Uterus (tissue), 4 donors: Measurements from ENCODE around the gene C10orf53. TPM values are rescaled to one million over a fixed set of nuclear protein-coding genes. Genes with fewer than 3 reads are reported as not detected.

Experiments
- DNase-seq, 2 donors: peaks; one replicate each; pipeline ENCODE4 v3.0.0-alpha.2; 2019 to 2020
- H3K27ac ChIP-seq, 2 donors: fragments of 200-600 bp; sonication (generic); 1 replicate in 1 of 2; 2 replicates in 1 of 2; pipeline ENCODE4 v1.5.1; 2016 to 2018
- H3K27me3 ChIP-seq, 2 donors: fragments of 200-600 bp; sonication (generic); one replicate each; pipeline ENCODE4 v1.5.1; 2018 to 2019; ENCODE audit warnings: control low read depth in 1 of 2
- H3K36me3 ChIP-seq, 2 donors: fragments of 200-600 bp; sonication (generic); one replicate each; pipeline ENCODE4 v1.5.1; 2019; ENCODE audit warnings: control low read depth in 1 of 2
- H3K4me1 ChIP-seq, 2 donors: fragments of 200-600 bp; sonication (generic); one replicate each; pipeline ENCODE4 v1.5.1; 2018 to 2019; ENCODE audit warnings: control low read depth in 1 of 2
- H3K4me3 ChIP-seq, 2 donors: fragments of 200-600 bp; sonication (generic); 1 replicate in 1 of 2; 2 replicates in 1 of 2; pipeline ENCODE4 v1.5.1; 2018 to 2019; ENCODE audit warnings: mild to moderate bottlenecking in 1 of 2
- H3K9me3 ChIP-seq, 2 donors: fragments of 200-600 bp; sonication (generic); one replicate each; pipeline ENCODE4 v1.5.1; 2019; ENCODE audit warnings: control low read depth in 1 of 2
- POLR2A ChIP-seq, 2 donors: fragments of 450-650 bp; IDR thresholded peaks; one replicate each; pipeline ENCODE4 v1.6.1; 2016; ENCODE audit warnings: antibody characterized with exemption in 2 of 2, mild to moderate bottlenecking in 1 of 2, moderate library complexity in 1 of 2
- intact Hi-C: fragments of 100-400 bp; cut with DNase I; formaldehyde crosslinking; loops from one replicate; pipeline ENCODE4 v1.15.1; 2023; ENCODE audit warnings: low total_unique reads
- total RNA-seq, 4 donors: library from RNA; depleted of rRNA in 3 of 4; stranded (reverse); fragments of >200 nt in 3 of 4; gene quantifications; one replicate each; pipeline versions ENCODE4 v1.1.0 to v1.2.4, GENCODE V29; 2014 to 2023
- TF ChIP-seq, protein P1 (sequence below), 4 experiments: fragments of 200-600 bp in 2 of 4; fragments of 450-650 bp in 2 of 4; sonication (generic) in 2 of 4; IDR thresholded peaks; one replicate each; pipeline ENCODE4 v1.5.1; 2016 to 2019; ENCODE audit warnings: antibody characterized with exemption in 4 of 4, mild to moderate bottlenecking in 2 of 4, moderate library complexity in 1 of 4
- donor health status: DM: yes; HTN: yes; CAD: no.

C10orf53 gene
- total RNA-seq, 4 donors from 2014 or later = not detected

DNA sequence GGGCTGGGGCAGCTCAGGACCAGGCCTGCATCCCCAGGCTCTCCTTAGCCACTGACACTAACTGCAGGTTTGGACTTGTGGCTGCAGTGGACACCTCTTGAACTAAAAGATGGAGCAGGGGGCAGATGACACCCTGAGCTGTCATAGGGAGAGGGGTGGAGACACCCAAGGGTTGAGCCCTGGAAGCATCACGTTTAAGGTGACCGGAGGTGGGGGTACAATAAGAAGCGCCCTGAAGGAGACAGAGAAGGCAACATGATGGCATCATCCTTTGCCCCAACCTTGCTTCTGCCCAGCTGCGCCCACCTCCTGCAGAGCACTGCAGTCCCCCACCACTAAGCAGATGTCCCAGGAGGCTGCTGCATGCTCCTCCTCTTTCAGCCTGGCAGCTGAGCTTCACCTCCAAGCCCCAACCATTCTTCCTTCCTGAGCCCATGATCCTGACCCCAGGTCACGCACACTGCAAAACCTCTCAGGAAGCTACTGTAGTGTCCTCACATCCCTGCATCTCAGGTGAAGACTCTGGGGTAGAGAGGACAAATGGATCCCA, 57.2 kb downstream of the C10orf53 start:
- DNase-seq = no peak
- H3K9me3 ChIP-seq = no peaks in the 10 kb centered on the region

DNA sequence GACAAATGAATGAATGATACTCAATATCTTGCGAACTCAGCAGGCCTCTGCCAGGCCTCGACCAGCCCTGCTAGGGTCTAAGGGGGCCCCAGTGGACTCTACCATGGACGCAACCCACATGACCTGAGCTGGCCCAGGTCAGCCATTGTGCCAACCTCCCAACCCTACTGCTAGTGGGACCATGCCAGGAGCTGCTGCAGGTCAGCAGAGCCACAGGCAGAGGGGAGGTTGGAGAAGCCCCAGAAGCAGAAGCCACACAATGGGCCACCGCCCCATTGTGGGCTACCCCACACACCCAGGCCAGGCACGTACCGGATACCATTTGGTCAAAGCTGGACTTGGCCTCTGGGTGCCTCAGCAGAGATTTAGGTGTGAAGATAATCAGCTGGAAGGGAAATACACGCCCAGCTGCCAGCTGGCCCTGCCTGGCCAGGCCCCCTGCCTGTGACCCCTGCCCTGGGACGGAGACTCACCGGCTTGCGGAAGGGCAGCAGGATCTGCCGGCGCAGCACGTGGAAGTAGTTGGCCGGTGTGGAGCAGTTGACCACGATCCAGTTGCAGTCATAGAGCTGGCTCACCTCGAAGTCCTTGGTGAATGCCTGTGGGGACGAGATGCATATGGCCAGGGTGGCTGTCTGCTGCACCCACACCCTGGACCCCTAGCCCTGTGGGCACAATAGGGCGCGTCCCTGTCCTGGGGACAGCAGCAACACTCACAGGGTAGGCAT, 58.2 kb downstream of the C10orf53 start:
- no peaks in the 10 kb centered on the region for H3K4me1 ChIP-seq
- TF ChIP-seq, protein P1, sequence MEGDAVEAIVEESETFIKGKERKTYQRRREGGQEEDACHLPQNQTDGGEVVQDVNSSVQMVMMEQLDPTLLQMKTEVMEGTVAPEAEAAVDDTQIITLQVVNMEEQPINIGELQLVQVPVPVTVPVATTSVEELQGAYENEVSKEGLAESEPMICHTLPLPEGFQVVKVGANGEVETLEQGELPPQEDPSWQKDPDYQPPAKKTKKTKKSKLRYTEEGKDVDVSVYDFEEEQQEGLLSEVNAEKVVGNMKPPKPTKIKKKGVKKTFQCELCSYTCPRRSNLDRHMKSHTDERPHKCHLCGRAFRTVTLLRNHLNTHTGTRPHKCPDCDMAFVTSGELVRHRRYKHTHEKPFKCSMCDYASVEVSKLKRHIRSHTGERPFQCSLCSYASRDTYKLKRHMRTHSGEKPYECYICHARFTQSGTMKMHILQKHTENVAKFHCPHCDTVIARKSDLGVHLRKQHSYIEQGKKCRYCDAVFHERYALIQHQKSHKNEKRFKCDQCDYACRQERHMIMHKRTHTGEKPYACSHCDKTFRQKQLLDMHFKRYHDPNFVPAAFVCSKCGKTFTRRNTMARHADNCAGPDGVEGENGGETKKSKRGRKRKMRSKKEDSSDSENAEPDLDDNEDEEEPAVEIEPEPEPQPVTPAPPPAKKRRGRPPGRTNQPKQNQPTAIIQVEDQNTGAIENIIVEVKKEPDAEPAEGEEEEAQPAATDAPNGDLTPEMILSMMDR (IDR thresholded peaks at IDR 0.05) = no peak
- no peak for TF ChIP-seq POLR2A (IDR thresholded peaks at IDR 0.05)
- no peak overlapping the region for H3K4me3 ChIP-seq
- H3K9me3 ChIP-seq = no peaks in the 10 kb centered on the region
- H3K27me3 ChIP-seq = no peaks in the 10 kb centered on the region
- H3K36me3 ChIP-seq = no peaks in the 10 kb centered on the region
- H3K27ac ChIP-seq = no peak overlapping the region
- intact Hi-C loops = no loop called here
- no peak for DNase-seq

More for the DNA sequence above, 57.2 kb downstream of the C10orf53 start:
- Histone ChIP-seq H3K36me3 (no peaks in the 10 kb centered on the region), H3K27me3 (no peaks in the 10 kb centered on the region), H3K4me3 (no peak overlapping the region), H3K27ac (no peak overlapping the region), H3K4me1 (no peaks in the 10 kb centered on the region)
- TF ChIP-seq POLR2A (IDR thresholded peaks at IDR 0.05) = no peak
- TF ChIP-seq, protein P1 (IDR thresholded peaks at IDR 0.05) = no peak
- intact Hi-C loops = no loop called here

DNA sequence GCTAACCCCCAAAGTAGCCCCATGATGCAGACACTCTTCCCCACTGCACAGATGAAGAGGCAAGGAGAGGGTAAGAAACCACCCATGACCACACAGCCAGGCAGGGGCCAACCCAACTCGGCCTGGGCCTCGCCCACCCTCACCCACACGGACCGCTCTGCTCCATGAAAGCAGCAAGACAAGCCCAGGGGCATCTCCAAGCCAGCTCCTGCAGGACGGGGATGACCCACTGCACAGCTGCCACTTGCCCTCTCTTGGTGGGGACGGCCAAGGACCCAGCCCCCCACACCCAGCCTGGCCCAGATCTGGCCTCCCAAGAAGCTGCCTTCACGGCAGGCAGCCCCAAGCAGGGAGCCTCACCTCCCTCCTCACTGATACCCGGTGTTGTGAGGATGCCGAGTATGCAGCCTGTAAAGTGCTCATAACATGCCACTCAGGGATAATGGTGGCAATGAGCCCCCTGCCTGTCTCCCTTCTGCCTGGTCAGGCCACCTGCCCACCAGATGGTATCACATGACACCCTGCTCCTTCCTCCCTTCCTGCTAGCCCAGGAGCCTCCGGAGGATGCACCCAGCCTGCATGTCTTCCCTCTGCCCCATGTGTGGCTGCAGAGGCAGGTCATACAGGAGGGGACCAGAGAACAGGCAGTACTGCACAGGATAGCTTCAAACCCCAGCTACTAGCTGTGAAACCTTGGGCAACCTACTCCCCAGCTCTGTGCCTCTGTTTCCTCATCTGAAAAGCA, 59.3 kb downstream of the C10orf53 start:
- no peak for DNase-seq
- H3K27ac ChIP-seq = no peak overlapping the region
- no peaks in the 10 kb centered on the region for H3K36me3 ChIP-seq
- no peak for TF ChIP-seq POLR2A (IDR thresholded peaks at IDR 0.05)
- TF ChIP-seq, protein P1 (IDR thresholded peaks at IDR 0.05) = no peak
- H3K9me3 ChIP-seq = no peaks in the 10 kb centered on the region
- no peaks in the 10 kb centered on the region for H3K27me3 ChIP-seq
- intact Hi-C loops = no loop called here
- H3K4me1 ChIP-seq = no peaks in the 10 kb centered on the region
- H3K4me3 ChIP-seq = no peak overlapping the region

DNA sequence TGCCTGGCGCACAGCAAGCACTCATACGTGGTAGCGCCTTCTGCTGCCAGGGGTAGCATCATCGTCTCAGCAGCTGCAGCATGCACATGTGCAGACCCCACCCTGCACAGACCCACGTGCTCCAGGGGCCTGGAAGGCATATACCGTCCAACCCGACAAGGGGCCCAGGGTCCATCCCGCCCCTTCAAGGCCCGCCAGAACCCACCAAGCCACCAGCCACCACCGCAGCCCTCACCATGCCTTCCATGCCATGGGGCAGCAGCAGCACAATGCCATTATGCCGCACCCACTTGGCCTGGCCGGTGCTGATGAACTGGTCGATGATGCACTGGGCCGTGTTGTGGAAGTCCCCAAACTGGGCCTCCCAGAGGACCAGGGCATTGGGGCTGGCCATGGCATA, 60.0 kb downstream of the C10orf53 start:
- H3K9me3 ChIP-seq = no peaks in the 10 kb centered on the region
- intact Hi-C loops = no loop called here
- TF ChIP-seq, protein P1 (IDR thresholded peaks at IDR 0.05) = no peak
- no peak for TF ChIP-seq POLR2A (IDR thresholded peaks at IDR 0.05)
- H3K4me1 ChIP-seq = no peaks in the 10 kb centered on the region
- no peaks in the 10 kb centered on the region for H3K36me3 ChIP-seq
- no peak for DNase-seq
- H3K27ac ChIP-seq = no peak overlapping the region
- no peaks in the 10 kb centered on the region for H3K27me3 ChIP-seq
- no peak overlapping the region for H3K4me3 ChIP-seq
